ENCODE data around the gene PLEKHA7. TPM values are rescaled to one million over a fixed set of nuclear protein-coding genes. Genes with fewer than 3 reads are reported as not detected.
A peak's percentile ranks its signal among the peaks of the same experiment; 100 is the strongest.

PLEKHA7 gene
- total RNA-seq, 1 experiment from 2014 or later = not detected

DNA sequence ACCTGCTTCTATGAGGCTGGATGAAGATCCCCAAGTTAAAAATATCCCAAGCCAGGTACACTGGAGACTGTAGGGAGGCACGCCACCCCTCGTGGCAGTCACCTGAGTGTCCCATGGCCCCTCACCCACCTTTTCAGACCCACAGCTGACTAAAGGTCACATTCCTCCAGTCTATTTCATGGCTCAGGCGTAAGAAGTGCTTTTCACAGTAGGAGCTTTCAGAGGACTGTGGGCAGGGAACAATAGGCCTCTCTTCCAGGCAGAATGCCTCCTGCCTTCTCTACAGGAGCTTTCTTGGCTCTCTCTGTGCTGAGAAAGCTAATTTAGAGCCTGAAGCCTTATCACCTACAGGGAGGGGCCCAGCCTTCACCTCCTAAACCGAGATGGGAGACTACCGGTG is 201.9 kb downstream of the PLEKHA7 start:
- DNase-seq (ENCODE audit: low read depth) = no peak

DNA sequence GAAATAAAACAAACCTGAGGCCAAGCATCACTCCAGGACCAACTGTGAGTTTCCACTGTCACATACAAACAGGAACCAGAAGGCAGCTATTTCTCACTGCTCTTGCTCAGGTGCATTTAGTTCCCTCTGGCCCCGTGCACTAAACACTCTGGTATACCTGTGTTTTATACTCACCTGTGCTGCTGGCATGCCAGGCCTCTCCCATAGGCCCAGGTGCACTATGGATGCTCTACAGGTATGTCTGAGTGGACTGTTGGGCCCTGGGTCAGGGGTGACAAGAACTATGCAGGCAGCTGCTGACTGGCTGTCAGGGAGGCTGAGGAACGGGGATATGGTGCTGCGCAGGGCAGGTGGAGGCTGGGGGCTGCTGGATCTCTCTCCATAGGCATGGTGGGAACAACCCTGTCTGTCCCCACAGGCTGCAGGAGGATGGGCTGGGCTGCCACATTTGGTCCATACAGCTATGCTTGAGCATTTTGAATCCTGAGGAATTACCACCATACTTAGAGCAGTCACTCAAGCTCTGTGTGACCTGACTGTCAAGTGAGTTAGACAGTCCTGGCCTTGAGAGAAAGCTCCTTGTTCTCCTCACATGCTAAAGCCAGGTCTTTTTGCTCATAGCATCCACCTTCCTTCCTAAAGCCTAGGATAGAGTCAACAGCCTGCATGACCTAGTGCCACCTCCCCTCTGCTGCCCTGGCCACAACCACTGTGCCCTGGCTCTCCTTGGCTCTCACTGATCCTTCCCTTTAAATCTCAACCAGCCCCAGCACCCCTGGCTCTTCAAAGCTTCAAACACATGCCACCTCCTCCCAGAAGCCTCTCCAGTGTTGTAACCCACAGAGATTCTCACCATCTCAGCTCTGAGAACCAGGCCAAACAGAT is 202.8 kb downstream of the PLEKHA7 start:
- no peak for DNase-seq (ENCODE audit: low read depth)

DNA sequence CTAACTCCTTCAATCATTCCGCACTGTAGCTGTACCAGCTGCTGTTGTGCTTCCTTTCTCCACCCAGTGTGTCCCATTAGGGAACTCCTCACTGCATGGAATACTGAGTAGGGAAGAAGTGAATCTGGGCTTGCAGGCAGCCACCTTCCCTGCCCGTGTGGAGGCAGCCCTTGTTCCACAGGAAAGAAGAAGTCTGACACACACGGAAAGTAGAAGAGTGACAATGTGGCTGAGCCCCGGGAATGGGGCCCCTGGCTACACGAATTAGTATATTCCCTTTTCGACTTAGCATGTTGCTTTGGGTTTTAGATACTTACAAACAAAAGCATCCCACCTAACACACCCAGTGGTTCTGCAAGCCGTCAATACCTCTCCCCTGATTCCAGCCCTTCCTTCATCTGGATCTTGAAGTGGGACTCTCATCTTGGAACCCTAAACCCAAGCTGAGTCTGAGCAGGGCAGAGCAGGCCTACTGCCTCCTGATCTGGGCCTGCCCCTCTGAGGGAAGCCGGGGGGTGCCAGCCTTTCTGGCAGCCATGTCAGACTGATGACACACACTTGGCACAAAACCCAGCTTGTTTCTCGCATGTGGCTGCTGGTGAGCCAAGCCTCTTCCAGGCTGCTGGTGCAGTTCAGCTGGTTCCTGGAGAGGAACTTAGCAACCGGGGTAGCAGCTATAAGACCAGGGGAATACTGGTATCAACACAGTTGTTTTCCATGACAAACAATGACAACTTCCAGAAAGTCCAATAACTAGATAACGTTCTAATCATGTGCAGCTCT is 204.1 kb downstream of the PLEKHA7 start:
- DNase-seq (ENCODE audit: low read depth) = peak; percentile 36

DNA sequence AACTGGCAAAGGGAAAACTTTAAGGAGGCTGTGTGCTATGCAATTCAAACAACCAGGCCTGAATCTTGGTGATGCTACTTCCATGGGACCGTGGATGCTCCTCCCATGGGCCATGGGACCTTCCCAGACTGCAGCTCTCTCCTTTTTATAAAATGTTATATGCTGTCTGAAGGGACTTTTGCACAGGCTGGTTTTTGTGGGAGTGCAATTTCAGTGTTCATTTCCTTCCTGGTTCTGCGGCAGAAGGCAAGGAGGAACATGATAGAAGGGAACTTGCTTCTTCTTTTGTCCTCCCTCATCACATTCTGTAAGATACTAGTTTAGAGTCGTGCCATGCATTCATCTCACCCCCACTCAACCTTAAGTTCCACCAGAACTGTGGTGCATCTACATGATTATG is 206.9 kb downstream of the PLEKHA7 start:
- DNase-seq (ENCODE audit: low read depth) = no peak

DNA sequence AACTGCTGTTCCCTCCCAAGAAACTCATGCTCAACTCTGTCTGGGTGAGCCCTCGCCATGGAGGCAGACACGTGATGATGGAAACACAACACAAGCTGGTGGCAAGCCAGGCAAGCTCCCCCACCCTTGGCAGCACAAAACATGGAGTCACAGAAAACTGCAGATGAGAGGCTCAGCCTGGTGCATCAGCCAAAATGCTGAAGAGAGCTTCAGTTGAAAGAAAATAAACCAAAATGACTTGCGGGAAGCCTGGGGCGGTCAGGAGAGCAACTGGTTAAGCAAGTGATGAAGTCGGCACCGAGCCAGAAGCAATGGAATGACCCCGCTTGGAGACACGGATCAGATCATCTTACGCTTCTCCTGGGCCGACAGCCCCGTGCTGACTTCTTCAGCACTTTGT is 207.4 kb downstream of the PLEKHA7 start:
- no peak for DNase-seq (ENCODE audit: low read depth)

DNA sequence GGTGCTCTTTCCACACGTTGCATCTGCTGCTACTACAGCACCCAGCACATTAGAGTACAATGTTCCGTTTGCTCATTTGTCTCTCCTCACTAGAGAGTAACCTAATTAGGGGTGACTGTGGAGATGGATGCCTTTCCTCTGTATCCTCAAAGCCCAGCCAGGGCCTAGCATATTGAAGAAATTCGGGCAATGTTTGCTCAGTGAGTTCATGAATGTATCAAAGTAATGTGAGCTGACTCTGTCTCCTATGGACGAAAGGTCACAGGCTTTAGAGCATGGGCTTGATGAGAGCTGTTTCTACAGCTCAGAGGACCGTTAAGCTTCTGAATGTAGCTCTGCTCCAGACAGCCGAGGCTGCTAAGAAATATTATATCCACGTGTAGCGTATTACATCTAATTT is 208.3 kb downstream of the PLEKHA7 start:
- no peak for DNase-seq (ENCODE audit: low read depth)

DNA sequence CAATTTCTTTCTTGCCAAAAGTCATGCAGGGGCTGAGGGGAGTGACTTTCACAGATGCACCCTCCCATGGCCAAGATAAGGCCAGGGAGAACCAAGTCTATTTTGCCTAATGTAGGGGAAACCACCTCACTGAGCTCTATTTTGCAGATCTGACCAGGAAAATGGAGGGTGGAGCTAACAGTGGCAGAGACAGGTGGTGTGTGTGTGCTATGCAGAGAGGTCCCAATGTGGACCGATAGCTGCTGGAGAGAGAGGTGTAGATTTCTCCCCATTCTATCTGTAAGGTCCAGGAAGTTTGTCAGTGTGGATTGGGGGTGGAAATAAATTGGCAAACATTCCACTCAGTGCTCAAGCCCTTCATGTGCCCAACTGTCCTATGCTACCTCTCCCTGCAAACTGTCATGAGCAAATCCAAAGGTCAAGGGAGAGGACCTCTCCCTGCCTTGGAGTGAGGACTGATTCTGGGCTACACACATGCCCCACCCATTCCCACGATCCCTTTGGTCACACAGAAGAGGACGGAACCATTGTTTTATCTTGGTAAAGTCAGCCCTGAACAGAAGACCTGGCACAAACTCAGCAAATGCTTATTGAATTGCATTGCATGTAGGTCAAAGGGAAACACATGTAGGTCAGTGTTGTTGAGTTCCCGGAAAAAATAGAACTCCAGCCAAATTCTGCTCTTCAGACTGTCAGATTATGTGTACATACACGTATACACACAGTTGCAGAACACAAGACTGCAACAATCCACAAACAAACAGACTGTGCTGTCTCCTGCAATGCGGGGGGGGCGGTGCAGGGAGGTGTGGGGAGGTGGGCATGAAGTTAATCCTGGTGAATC is 209.9 kb downstream of the PLEKHA7 start:
- no peak for DNase-seq (ENCODE audit: low read depth)

DNA sequence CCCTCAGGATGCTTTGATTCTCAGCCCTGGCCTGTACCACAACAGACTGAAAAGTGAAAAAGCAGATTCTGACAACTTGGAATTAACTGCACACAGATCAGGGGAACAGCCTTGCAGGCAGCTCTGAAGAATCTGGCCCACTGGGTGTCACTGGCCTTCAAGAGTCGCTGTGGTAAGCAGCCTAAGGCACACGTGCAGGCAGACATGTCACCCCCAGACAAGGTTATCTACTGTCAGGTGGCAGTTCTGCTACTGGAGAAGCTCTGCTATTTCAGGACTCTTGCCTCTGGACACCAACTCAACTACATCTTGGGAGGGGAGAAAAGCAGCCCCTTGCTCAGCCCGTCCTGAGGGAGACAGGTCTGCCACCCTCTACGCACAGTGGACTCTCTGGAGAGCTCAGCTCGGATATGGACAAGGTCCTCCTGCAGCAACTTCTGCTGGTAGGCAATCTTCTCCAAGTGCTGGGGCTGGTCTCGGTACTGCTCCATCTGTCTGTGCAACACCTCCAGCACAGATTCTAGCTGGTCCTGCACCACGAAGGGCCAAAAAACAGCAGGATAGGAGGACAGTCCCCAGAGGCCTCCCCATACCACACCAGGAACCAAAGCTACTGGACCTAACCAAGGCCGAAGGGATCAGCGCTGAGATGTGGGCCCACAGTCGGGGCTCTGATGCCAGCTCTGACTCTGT is 212.8 kb downstream of the PLEKHA7 start:
- DNase-seq (ENCODE audit: low read depth) = no peak

DNA sequence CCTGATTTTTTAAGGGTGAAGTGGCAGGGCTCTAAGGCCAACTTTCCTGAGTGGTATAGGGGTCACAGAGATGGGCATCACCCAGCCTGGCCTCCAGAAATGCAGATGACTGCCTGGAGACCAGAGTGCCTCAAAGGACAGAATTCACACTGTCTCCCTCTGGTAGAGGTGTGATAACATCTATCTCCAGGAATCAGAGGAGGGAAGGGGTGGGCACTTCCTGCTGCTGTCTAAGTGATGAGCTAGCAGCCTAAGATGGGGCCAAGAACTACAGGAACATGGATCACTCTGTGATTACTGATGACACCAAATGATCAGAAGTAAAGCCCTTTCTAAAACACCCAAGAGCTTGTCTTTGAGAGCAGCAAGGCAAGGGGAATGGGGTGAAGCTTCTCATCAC is 213.8 kb downstream of the PLEKHA7 start:
- no peak for DNase-seq (ENCODE audit: low read depth)

DNA sequence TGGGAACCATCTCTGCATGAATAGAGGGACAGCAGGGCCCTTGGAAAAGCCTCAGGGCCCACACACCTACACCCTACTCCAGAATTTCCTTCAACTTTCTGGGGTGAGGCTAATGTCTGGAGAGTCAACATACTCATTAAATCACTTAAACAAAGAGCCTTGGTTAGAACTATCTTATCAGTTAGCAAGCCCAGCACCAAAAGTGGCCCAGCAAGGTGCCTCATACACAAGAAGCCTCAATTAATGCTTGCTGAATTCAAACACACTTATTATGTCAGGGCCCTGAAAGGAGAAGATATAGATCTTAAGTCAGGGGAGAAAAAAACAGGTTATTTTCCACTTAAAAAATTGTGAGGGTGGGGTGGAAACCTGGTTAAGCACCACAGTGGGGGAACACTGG is 214.3 kb downstream of the PLEKHA7 start:
- no peak for DNase-seq (ENCODE audit: low read depth)

DNA sequence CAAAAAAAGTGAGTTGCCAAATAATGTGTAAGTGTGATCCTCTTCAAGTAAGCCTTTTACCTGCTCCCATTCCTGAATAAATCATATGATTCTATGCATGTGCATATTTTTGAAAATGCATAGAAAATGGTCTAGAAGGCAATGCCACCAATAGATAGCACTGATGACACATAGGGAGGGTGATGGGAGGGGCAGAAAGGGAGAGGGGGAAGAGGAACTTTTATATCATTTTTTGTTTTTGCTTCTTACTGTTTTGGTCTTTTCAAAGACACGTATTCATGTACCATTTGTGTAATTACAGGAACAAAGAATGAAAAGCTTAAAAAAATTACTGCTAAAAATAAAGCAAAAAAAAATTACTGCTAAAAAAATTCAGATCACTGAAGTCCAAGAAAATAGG is 215.0 kb downstream of the PLEKHA7 start:
- no peak for DNase-seq (ENCODE audit: low read depth)

DNA sequence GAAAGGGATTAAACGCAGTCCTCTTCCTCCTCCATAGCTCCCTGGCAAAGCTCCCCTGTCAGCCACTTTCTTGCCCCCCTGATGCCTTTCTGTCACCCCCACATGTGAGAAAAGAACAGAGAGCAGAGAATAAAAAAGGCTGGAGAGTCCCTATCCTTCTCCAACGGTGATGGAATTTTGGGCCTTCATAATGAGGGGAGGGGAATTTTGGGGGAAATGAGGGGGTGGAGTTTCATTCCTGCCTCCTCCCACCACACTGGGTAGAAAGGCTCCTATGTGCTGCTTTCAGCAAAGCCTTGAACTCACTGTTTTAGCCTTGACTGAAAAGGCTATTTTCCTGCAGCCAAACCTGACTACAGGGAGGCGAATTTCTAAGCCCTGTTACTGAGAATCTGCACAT is 216.4 kb downstream of the PLEKHA7 start:
- DNase-seq (ENCODE audit: low read depth) = no peak

DNA sequence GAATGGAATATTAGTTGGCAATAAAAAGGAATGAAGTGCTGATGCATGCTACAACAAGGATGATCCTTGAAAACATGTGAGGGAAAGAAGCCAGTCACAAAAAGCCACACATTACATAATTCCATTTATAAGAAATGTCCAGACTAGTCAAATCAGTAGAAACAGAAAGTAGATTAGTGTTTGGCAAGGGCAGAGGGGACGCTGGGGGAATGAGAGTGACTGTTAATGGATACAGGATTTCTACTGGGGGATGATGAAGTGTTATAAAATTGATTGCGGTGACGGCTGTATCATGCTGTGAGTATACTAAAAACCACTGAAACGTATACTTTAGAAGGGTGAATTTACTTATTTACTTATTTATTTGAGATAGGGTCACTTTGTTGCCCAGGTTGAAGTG is 217.9 kb downstream of the PLEKHA7 start:
- no peak for DNase-seq (ENCODE audit: low read depth)

DNA sequence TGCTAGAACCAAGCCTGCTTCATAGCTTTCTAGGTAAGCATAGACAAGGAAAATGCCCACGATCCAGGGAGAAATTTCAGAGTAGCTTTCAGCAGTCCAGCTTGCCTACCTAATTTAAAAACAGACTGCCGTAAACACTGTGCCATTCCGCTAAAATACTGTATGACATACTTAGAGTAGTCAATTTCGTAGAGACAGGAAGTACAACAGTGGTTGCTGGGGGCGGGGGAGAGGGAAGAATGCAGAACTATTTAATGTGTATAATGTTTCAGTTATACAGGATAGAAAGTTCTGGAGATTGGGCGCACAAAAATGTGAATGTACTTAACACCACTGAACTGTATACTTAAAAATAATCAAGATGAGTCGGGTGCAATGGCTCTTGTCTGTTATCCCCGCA is 219.1 kb downstream of the PLEKHA7 start:
- no peak for DNase-seq (ENCODE audit: low read depth)

DNA sequence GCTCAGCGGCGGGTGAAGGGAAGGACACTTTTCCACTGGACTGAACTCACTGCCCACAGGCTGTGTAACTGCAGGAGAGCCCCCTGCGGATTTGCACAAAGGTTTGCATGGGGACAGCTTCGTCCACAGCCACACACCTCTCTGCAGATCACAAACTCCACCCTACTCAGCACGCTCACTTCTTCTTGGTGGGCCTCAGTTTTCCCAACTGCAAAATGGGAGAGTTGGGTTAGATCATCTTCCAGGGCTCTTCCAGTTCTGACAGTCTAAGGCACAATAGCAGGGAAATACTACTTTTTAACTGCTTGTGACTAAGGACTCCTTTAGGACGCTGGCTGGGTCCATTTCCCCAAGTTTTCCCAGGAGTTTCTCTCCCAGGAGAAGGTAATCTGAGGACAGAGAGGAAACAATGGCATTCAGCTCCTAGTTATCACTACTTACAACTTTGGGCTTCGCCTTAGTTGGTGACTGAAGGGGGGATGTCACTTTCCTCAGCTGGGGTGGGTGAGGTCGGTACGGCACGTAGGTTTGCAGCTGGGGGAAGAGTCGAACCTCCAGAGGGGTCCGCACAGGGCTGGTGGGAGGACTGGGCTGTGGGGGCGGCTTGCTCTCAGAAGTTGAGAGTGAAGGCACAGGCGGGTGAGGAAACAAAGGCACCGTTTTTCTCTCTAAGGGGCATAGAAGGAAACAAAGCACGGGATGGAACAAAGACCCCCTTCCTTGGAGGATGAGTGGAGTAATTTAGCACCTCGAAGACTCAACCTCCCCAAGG is 220.0 kb downstream of the PLEKHA7 start:
- no peak for DNase-seq (ENCODE audit: low read depth)

DNA sequence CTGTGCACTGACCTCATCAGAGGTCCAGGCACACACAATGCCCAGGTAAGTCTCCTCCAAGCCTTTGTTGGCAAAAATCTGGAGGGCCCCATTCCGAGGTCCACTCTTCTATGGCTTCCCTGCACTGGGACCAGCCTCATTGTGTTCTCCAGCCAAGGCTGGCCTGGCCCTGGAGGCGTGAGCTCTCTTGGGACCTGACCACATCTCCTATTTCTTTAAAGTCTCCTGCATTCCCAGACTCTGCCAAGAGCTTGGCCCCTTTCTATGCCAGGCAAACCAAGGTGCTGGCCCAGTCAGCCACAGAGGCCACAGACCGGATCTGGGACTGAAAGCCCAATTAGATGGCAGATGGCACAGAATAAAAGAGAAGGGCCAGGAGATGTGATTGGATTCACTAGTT is 220.7 kb downstream of the PLEKHA7 start:
- peak; percentile 40 for DNase-seq (ENCODE audit: low read depth)

DNA sequence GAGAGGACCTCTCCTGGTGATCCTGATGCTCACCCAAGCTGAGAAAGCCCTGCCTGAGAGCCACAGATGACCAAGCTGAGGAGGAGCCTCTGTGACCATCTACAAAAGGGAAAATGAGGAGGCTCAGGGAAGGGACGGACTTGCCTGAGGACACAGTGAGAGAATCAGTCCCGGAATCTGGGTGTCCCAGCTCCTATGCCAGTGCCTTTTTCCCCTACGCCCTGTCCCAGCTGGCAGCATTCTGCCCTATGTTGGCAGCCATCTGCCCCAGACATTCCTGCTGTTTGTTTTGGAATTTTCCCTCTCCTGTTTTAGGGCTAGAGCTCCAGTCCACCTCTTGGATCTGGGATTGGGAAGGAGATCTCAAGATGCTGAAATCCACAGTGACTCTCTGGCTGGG is 221.2 kb downstream of the PLEKHA7 start:
- no peak for DNase-seq (ENCODE audit: low read depth)

DNA sequence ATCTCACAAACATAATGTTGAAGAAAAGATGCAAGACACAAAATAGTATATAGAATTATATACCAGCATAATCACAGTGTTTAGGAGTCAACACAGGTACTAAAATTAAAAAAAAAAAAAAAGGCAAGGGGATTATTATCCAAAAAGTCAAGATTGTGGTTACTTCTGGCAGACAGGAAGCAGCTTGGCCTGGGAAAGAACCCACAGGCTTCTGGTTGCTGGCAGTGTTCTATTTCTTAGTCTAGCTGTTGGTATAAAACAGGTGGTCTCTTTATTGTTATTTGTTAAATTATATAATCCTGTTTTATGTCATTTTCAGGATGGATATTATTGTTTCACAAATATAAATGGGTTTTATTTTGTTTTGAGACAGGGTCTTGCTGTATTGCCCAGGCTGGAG is 221.8 kb downstream of the PLEKHA7 start:
- DNase-seq (ENCODE audit: low read depth) = peak; percentile 16

DNA sequence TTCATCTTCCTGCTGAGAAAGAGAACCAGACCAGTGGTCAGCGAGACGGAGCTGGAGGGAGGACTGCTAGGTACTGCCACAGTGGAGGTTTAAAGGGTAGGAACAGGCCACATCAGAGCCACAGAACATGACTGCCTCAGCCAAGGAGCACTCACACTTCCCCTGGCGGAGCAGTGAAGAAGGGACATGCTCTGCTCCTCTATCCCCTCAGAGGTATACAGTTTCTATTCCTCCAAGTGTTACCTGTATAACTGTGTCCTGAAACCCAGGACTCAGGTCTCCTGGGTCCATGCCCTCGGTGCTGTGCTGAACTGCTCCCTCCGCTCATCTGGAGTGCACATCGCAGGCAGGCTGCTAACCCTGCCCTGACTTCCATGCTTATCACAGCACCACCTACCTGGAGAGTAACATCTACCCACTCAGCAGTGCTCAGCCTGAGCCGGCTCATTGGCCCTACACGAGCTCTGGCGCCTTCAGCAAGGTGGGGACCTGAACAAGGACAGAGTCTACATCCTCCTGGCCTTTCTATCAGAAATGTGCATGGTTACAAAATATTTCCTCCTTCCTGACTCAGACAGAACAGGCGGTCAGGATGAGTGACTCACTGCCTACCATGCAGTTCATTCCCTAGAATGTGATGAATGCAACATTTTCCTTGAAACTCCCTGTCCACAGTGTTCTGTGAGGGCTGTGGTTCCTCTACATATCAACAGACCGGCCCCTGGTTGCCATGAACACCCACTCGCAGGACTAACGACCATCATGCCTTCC is 222.8 kb downstream of the PLEKHA7 start:
- DNase-seq (ENCODE audit: low read depth) = peak; percentile 90
